H1 (cell line): ENCODE measurements around the gene ACTBL2. TPM values are rescaled to one million over a fixed set of nuclear protein-coding genes. Genes with fewer than 3 reads are reported as not detected.

Experiments
- CTCF ChIA-PET: fragments of 300-600 bp; sonication (Branson Sonifier 250); formaldehyde crosslinking; loops from one replicate; lab custom pipeline; 2021; ENCODE audit not compliant: partially characterized antibody; lab: Charles Lee
- POLR2A ChIA-PET: fragments of 300-600 bp; sonication (Branson Sonifier 250); formaldehyde crosslinking; loops from one replicate; lab custom pipeline; 2021; ENCODE audit warnings: inconsistent platforms; ENCODE audit not compliant: partially characterized antibody; lab: Charles Lee
- DNase-seq, 2 experiments: peaks; one replicate each; pipeline versions ENCODE4 v3.0.0 to v3.0.0-alpha.2; 2010 to 2022; ENCODE audit warnings: low spot score in 2 of 2, low read depth in 1 of 2, mixed read lengths in 1 of 2
- FAIRE-seq: peaks from 2 replicates; lab custom pipeline; 2011; peaks lifted over from hg19 to GRCh38; lab: Jason Lieb, UNC
- H2AFZ ChIP-seq: 2 replicates; pipeline ENCODE4 v1.8.1; 2012; ENCODE audit warnings: low read length, inconsistent platforms
- H2AK5ac ChIP-seq: 2 replicates; pipeline ENCODE4 v1.6.1; 2013; ENCODE audit warnings: low read depth, low read length
- H2BK120ac ChIP-seq: replicated peaks from 2 replicates; pipeline ENCODE3; 2013; ENCODE audit warnings: low read depth, low read length, inconsistent platforms
- H2BK12ac ChIP-seq: 2 replicates; pipeline ENCODE4 v1.6.1; 2013; ENCODE audit warnings: low read depth, low read length
- H2BK15ac ChIP-seq: 2 replicates; pipeline ENCODE4 v1.6.1; 2013; ENCODE audit warnings: low read length
- H2BK20ac ChIP-seq: 2 replicates; pipeline ENCODE4 v1.6.1; 2013; ENCODE audit warnings: low read length
- H2BK5ac ChIP-seq: 2 replicates; pipeline ENCODE4 v1.6.1; 2013; ENCODE audit warnings: low read depth, low read length
- H3K14ac ChIP-seq: 2 replicates; pipeline ENCODE4 v1.6.1; 2013; ENCODE audit warnings: inconsistent platforms; ENCODE audit not compliant: insufficient read length
- H3K18ac ChIP-seq: 2 replicates; pipeline ENCODE4 v1.6.1; 2013; ENCODE audit warnings: low read length; ENCODE audit errors: extremely low read depth
- H3K23ac ChIP-seq: 2 replicates; pipeline ENCODE4 v1.6.1; 2013; ENCODE audit warnings: inconsistent platforms; ENCODE audit not compliant: insufficient read length
- H3K23me2 ChIP-seq: 2 replicates; pipeline ENCODE4 v1.6.1; 2013; ENCODE audit warnings: low read depth, low read length
- H3K27ac ChIP-seq: 2 replicates; pipeline ENCODE4 v1.6.1; 2011; ENCODE audit warnings: low read depth, low read length, inconsistent platforms
- H3K27me3 ChIP-seq, 4 experiments: replicated peaks in 1 of 4; 1 replicate in 1 of 4; 2 replicates in 3 of 4; pipeline versions ENCODE4 v1.6.1 to v1.8.1; 2011 to 2013; ENCODE audit warnings: low read length in 3 of 4, mild to moderate bottlenecking in 3 of 4, inconsistent platforms in 2 of 4, mixed read lengths in 2 of 4, moderate library complexity in 1 of 4; ENCODE audit not compliant: control insufficient read depth in 3 of 4, insufficient read depth in 3 of 4; ENCODE audit errors: extremely low read depth in 1 of 4
- H3K36me3 ChIP-seq, 4 experiments: 2 replicates each; pipeline versions ENCODE4 v1.6.1 to v1.8.1; 2011 to 2013; ENCODE audit warnings: mild to moderate bottlenecking in 4 of 4, low read length in 3 of 4, moderate library complexity in 2 of 4, control low read depth in 1 of 4, inconsistent platforms in 1 of 4; ENCODE audit not compliant: insufficient read depth in 4 of 4, control insufficient read depth in 2 of 4
- H3K4ac ChIP-seq: replicated peaks from 2 replicates; pipeline ENCODE3; 2013; ENCODE audit warnings: low read length, low read depth, mixed read lengths, inconsistent platforms; ENCODE audit not compliant: insufficient read length
- H3K4me1 ChIP-seq, 4 experiments: replicated peaks in 1 of 4; 1 replicate in 1 of 4; 2 replicates in 3 of 4; pipeline versions ENCODE4 v1.6.1 to v1.8.1; 2011 to 2013; ENCODE audit warnings: low read length in 3 of 4, inconsistent platforms in 2 of 4, mixed read lengths in 1 of 4; ENCODE audit not compliant: insufficient read depth in 4 of 4, control insufficient read depth in 3 of 4
- H3K4me2 ChIP-seq, 2 experiments: 2 replicates each; pipeline versions ENCODE4 v1.6.1 to v1.8.1; 2011 to 2013; ENCODE audit warnings: low read depth in 2 of 2, low read length in 2 of 2, control low read depth in 1 of 2, inconsistent platforms in 1 of 2, mild to moderate bottlenecking in 1 of 2; ENCODE audit not compliant: insufficient read depth in 1 of 2
- H3K4me3 ChIP-seq, 4 experiments: fragments of 200-600, 300-600 bp in 1 of 4; sonication (generic), shearing (Covaris generic), sonication (Bioruptor Twin) in 1 of 4; 2 replicates each; pipeline versions ENCODE4 v1.5.1 to v1.8.1; 2011 to 2016; ENCODE audit warnings: low read length in 4 of 4, low read depth in 3 of 4, control low read depth in 2 of 4, inconsistent platforms in 2 of 4, mild to moderate bottlenecking in 2 of 4, mixed read lengths in 1 of 4, moderate library complexity in 1 of 4; ENCODE audit not compliant: insufficient read depth in 2 of 4; ENCODE audit errors: extremely low read depth in 1 of 4
- H3K56ac ChIP-seq: replicated peaks from 2 replicates; pipeline ENCODE3; 2013; ENCODE audit warnings: low read depth, mild to moderate bottlenecking, mixed read lengths, low read length, inconsistent platforms; ENCODE audit not compliant: insufficient read length
- H3K79me1 ChIP-seq: 2 replicates; pipeline ENCODE4 v1.6.1; 2013; ENCODE audit warnings: low read depth, low read length, control low read depth
- H3K79me2 ChIP-seq, 2 experiments: 2 replicates each; pipeline versions ENCODE4 v1.6.1 to v1.8.1; 2012 to 2013; ENCODE audit warnings: low read length in 2 of 2, mild to moderate bottlenecking in 2 of 2, inconsistent platforms in 1 of 2; ENCODE audit not compliant: insufficient read depth in 2 of 2, control insufficient read depth in 1 of 2
- H3K9ac ChIP-seq, 4 experiments: replicated peaks in 1 of 4; 1 replicate in 1 of 4; 2 replicates in 3 of 4; pipeline versions ENCODE4 v1.6.1 to v1.8.1; 2011 to 2013; ENCODE audit warnings: low read depth in 3 of 4, low read length in 3 of 4, control low read depth in 2 of 4, mild to moderate bottlenecking in 2 of 4, moderate library complexity in 2 of 4, inconsistent platforms in 1 of 4; ENCODE audit errors: extremely low read depth in 1 of 4
- H3K9me3 ChIP-seq, 2 experiments: 2 replicates each; pipeline versions ENCODE4 v1.6.1 to v1.8.1; 2012 to 2013; ENCODE audit warnings: mild to moderate bottlenecking in 2 of 2, moderate library complexity in 2 of 2, control low read depth in 1 of 2, inconsistent platforms in 1 of 2, low read depth in 1 of 2, low read length in 1 of 2, mixed read lengths in 1 of 2; ENCODE audit not compliant: insufficient read depth in 2 of 2
- H4K20me1 ChIP-seq, 2 experiments: replicated peaks in 1 of 2; 2 replicates each; pipeline versions ENCODE3 to v1.8.1; 2011 to 2013; ENCODE audit warnings: inconsistent platforms in 2 of 2, low read length in 2 of 2, mild to moderate bottlenecking in 1 of 2; ENCODE audit not compliant: insufficient read depth in 2 of 2, control insufficient read depth in 1 of 2
- H4K5ac ChIP-seq: 2 replicates; pipeline ENCODE4 v1.6.1; 2013; ENCODE audit warnings: low read length, low read depth, mixed read lengths, inconsistent platforms; ENCODE audit not compliant: insufficient read length
- H4K8ac ChIP-seq: 2 replicates; pipeline ENCODE4 v1.8.0; 2013; ENCODE audit warnings: mild to moderate bottlenecking, moderate library complexity, low read length, inconsistent platforms; ENCODE audit not compliant: insufficient read depth; ENCODE audit errors: extremely low read depth
- H4K91ac ChIP-seq: replicated peaks from 2 replicates; pipeline ENCODE3; 2013; ENCODE audit warnings: low read length, mixed read lengths, inconsistent platforms; ENCODE audit not compliant: insufficient read length
- CHD2 ChIP-seq: IDR thresholded peaks from 2 replicates; pipeline ENCODE4 v1.6.1; 2012; ENCODE audit warnings: low read length, improper control_type of control experiment
- EP300 ChIP-seq, 2 experiments: IDR thresholded peaks; 1 replicate in 1 of 2; 2 replicates in 1 of 2; pipeline ENCODE4 v1.6.1; 2011 to 2012; ENCODE audit warnings: low read depth in 2 of 2, low read length in 2 of 2, mild to moderate bottlenecking in 2 of 2, borderline replicate concordance in 1 of 2, inconsistent platforms in 1 of 2, moderate library complexity in 1 of 2
- GTF2F1 ChIP-seq: IDR thresholded peaks from 2 replicates; pipeline ENCODE4 v1.6.1; 2012; ENCODE audit warnings: low read depth, low read length, improper control_type of control experiment, borderline replicate concordance
- RNF2 ChIP-seq: fragments of 200-900, 300-1000 bp; sonication (generic); IDR thresholded peaks from 2 replicates; pipeline ENCODE4 v1.7.1; 2016; ENCODE audit warnings: borderline replicate concordance, low read depth, mild to moderate bottlenecking, antibody characterized with exemption, low read length; ENCODE audit not compliant: poor library complexity, severe bottlenecking; ENCODE audit errors: missing control alignments
- SP4 ChIP-seq: IDR thresholded peaks from 2 replicates; pipeline ENCODE4 v1.6.1; 2012; ENCODE audit warnings: low read length, inconsistent platforms
- SRF ChIP-seq: IDR thresholded peaks from 2 replicates; pipeline ENCODE4 v1.6.1; 2011; ENCODE audit warnings: mild to moderate bottlenecking, low read depth, low read length, moderate library complexity
- TAF7 ChIP-seq: optimal IDR thresholded peaks from 2 replicates; pipeline ENCODE3; 2011; ENCODE audit warnings: low read depth, mild to moderate bottlenecking, inconsistent platforms, low read length, moderate library complexity, borderline replicate concordance
- TCF12 ChIP-seq: IDR thresholded peaks from 2 replicates; pipeline ENCODE4 v1.6.1; 2011; ENCODE audit warnings: low read depth, mild to moderate bottlenecking, low read length
- TEAD4 ChIP-seq: IDR thresholded peaks from 2 replicates; pipeline ENCODE4 v1.6.1; 2012; ENCODE audit warnings: low read depth, low read length, inconsistent platforms, mixed read lengths
- WGBS, 2 experiments: shearing (Covaris generic) in 1 of 2; methylation state at CpG; one replicate each; pipeline versions ENCODE4 v1.1.6 to v1.1.7; 2013 to 2015; ENCODE audit warnings: low lambda C conversion rate in 2 of 2, mixed read lengths in 2 of 2, inconsistent platforms in 1 of 2, low coverage in 1 of 2, missing lambda C conversion rate in 1 of 2; ENCODE audit not compliant: insufficient replicate concordance in 2 of 2, insufficient coverage in 1 of 2, insufficient read length in 1 of 2; ENCODE audit errors: extremely low coverage in 1 of 2, missing lambda C conversion rate in 1 of 2; 5-methylcytosine and 5-hydroxymethylcytosine counted together
- polyA plus RNA-seq, 7 experiments: library from polyadenylated mRNA; depleted of rRNA in 3 of 7; stranded (reverse) in 5 of 7; unstranded in 2 of 7; fragments of >200 nt in 5 of 7; fragments of 200-250 nt in 2 of 7; gene quantifications; 1 replicate in 5 of 7; 2 replicates in 1 of 7; 4 replicates in 1 of 7; pipeline versions ENCODE4 v1.2.1 to v1.2.3, GENCODE V29; 2011 to 2013; ENCODE audit warnings: missing spikeins in 2 of 7, mixed read lengths in 2 of 7
- total RNA-seq: library from RNA; stranded (reverse); fragmentation: NEBNext Ultra II Directional; extraction: Animal tissue kit (Norgen Biotek cat#: 25700); gene quantifications from 2 replicates; pipeline ENCODE4 v1.2.1, GENCODE V29; 2021

ACTBL2 gene
- total and polyA plus RNA-seq, 2 of the 8 experiments (the other 6 are each of a cell fraction or from before 2014, with no cell fraction given), result not detected

DNA sequence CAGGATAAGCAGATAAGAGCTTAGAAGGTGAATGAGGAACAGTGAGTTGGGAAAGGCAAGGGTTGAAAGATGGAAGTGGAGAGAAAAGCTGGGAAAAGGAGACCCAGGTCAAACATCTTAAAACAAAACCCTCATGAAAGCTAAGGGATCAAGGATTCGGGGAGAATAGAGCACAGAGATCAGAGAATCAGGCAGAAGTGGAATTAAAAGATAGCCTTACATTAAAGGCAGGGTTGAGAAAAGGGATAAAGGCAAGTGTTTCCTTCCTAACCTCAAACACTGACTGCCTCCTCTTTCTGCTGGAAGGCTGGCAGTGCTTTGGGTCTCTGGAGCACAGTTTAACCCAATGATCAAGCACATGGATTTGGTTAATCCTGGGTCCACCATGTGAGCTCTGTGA lies 28.7 kb upstream of the ACTBL2 start:
- WGBS, 2 experiments, result 88% methylated on average over 1 of the region's 1 CpG; no CpG with 5 or more reads in 1 of the 2 experiments
- no peak overlapping the region for H3K18ac ChIP-seq
- H3K4me2 ChIP-seq, result no peak overlapping the region
- H2BK5ac ChIP-seq, result no peak overlapping the region
- no peaks in the 10 kb centered on the region for H3K23me2 ChIP-seq
- POLR2A ChIA-PET, result no interaction called here
- no peak overlapping the region for H3K4ac ChIP-seq
- H3K9me3 ChIP-seq, result no peaks in the 10 kb centered on the region
- H4K5ac ChIP-seq, result no peak overlapping the region
- no peak overlapping the region for H3K4me3 ChIP-seq
- H4K8ac ChIP-seq, result no peak overlapping the region
- no peaks in the 10 kb centered on the region for H3K79me1 ChIP-seq
- no peak overlapping the region for H2BK15ac ChIP-seq
- no peak overlapping the region for H3K14ac ChIP-seq
- H2BK20ac ChIP-seq, result no peak overlapping the region
- H3K27me3 ChIP-seq, result no peaks in the 10 kb centered on the region
- no peak overlapping the region for H2AK5ac ChIP-seq
- H3K23ac ChIP-seq, result no peak overlapping the region
- no peak overlapping the region for H2AFZ ChIP-seq
- H3K36me3 ChIP-seq, result no peaks in the 10 kb centered on the region
- no peak overlapping the region for H2BK120ac ChIP-seq
- TF ChIP-seq EP300 (IDR thresholded peaks at IDR 0.05; ENCODE audit: borderline replicate concordance in 1 of 2, low read depth in 2 of 2, low read length in 2 of 2), result no peak
- TF ChIP-seq TCF12, result no peak
- TF ChIP-seq TAF7, result no peak
- no peak for TF ChIP-seq CHD2
- TF ChIP-seq RNF2, result no peak
- TF ChIP-seq SP4, result no peak
- no peak for TF ChIP-seq SRF
- TF ChIP-seq GTF2F1, result no peak
- no peak for TF ChIP-seq TEAD4
- DNase-seq, result no peak
- no peak for FAIRE-seq
- CTCF ChIA-PET, result interaction anchor here (0.9 to 3.5 kb wide), 5 partner anchors 11 to 374 kb away, joined by 3 to 25 read pairs (median 3); no protein-coding TSS in a partner anchor
- no peak overlapping the region for H3K9ac ChIP-seq
- no peak overlapping the region for H3K56ac ChIP-seq
- H2BK12ac ChIP-seq, result no peak overlapping the region
- H3K79me2 ChIP-seq, result no peaks in the 10 kb centered on the region
- H3K27ac ChIP-seq, result no peak overlapping the region
- H4K91ac ChIP-seq, result no peak overlapping the region
- H3K4me1 ChIP-seq, result no peaks in the 10 kb centered on the region
- H4K20me1 ChIP-seq, result no peaks in the 10 kb centered on the region
